ENCODE measurements around the gene CCDC174.
"Not testable (repeated sequence)": the region's sequence is repeated elsewhere in the genome, so short reads cannot be mapped to it uniquely, and the experiment has no call there.

The CCDC174 gene

GRCh38 chr3:14651440-14652251 is at the start of gene CCDC174:
TSS of gene CCDC174 (plus strand) at chr3:14651762. CDS start at chr3:14651837, 75 bp downstream.
- DNase-seq (ENCODE audit: low spot score) = peak; percentile 95

DNA sequence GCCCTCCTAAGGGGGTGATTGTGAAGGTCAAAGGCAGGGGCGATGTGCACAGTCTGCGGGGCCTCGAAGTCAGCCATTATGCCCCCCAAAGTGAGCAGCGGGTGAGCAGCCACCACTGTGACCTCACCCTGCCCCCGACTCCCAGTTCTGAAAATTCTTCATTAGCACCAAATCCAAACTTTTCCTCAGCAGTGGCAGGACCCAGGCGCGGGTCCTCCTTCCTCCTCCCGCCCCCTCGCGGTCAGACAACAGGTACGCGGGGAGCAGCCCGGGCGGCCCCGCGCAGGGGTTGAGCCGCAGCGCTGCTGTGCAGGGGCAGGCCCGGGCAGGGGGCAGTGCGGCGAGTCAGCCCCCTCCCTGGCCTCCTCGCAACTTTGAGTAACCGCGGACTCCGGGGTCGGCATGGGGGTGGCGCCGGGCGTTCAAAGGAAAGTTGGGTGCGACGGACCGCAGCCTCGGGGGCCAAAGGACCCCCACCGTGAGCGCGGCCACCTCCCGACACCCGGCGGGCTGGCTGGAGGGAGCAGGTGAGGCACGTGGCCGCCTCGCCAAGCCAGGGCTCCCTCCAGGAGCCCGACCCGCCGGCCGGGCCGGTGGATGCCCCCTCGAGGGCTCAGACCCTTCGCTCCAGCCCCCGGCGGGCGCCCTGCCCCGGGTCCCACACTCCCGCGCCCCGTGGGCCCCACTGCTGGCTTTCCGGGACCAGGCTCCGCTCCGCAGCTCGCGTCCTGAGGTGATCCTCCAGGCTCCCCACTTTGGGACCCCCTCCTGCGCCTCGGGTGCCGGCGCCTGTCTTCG is 49.4 kb upstream of the CCDC174 start:
- DNase-seq (ENCODE audit: low spot score) = no peak

DNA sequence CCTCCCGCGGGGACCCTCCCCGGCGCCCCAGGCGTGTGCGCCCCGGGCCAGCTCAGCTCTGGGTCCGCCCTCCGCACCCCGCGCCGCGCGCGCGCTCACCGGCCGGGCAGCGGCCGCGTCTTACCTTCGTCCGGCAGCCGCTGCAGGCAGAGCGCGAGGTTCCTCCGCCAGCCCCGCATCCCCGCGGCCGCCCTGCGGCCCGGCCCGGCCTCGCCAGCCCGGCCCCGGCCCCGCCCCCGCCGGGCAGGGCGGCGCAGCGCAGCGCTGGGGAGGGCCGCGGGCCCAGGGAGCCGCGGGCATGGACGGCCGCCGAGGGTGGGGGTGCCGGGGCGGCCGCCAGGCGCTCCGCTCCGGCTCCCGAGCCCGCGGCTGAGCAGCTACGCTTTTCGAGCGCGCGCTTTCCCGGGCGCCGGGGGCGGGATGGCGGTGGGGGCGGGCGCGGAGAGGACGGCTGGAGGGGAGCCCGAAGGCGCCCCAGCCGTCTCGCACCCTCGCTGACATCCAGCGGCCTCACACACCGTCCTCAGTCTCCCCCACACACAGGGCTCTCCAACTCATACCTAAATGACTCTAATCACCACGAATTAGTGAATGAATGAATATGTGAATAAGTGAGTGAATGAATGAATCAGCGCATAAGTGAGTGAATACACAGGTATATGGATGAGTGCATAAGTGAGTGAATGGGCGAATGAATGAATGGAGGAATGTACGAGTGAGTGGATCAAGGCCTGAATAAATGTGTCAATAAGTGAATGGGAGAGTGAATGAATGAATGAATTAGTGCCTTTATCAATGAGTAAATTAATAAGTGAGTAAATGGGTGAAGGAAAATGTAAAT is 48.5 kb upstream of the CCDC174 start:
- DNase-seq (ENCODE audit: low spot score) = no peak

GRCh38 chr3:14605067-14605466 is 46.5 kb upstream of the CCDC174 start:
- no peak for DNase-seq (ENCODE audit: low spot score)

DNA sequence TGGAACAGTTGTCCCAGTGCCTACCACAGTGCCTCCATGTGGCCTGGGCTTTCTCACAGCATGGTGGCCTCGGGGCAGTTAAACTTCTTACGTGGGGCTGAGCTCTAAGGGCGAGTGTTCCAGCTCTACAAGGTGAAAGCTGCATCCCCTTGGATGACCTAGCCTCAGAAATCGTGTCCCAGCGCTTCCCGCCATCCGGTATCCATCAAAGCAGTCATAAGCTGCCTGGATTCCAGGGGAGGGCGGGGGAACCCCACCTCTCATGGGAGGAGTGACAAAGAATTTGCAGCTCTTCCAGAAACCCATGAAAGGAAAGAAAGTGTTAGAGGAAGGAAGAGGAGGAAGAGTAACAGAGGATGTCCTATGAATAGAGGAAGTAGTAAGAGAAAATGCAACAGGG is 45.8 kb upstream of the CCDC174 start:
- no peak for DNase-seq (ENCODE audit: low spot score)

DNA sequence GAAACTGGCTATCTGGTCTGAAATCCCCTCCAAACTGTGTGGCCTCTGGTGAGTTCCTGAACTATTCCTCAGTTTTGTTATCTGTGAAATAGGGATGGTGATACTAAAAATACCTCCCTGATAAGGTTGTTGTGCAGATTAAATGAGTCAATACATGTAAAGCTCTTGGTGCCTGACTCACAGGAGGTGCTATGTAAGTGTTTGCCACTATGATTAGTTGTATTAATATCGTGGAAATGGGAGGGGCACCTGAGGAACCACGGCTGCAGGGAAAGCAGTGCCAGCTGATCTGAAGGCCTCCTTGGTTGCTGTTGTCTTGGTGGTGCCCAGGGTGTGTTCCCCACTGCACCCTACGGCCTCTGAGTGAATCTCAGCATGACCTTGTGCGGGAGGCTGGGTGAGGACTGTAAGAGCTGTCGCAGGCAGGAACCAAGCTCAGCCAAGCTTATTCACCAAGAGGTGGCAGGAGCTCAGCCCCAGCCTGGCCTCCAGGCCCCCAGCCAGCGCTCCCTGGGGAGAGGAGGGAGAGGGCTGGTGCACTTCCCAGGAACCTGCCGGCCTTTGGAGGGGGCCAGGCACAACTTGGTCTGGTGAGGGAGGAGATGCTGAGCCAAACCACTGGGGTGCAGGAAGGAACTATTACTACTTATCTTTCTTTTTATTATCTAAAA is 44.8 kb upstream of the CCDC174 start:
- DNase-seq (ENCODE audit: low spot score) = no peak

GRCh38 chr3:14608298-14608697 is 43.3 kb upstream of the CCDC174 start:
- DNase-seq (ENCODE audit: low spot score) = no peak

- not testable (repeated sequence) for DNase-seq (ENCODE audit: low spot score)
Measured at GRCh38 chr3:14609058-14609457, 42.5 kb upstream of the CCDC174 start.

DNA sequence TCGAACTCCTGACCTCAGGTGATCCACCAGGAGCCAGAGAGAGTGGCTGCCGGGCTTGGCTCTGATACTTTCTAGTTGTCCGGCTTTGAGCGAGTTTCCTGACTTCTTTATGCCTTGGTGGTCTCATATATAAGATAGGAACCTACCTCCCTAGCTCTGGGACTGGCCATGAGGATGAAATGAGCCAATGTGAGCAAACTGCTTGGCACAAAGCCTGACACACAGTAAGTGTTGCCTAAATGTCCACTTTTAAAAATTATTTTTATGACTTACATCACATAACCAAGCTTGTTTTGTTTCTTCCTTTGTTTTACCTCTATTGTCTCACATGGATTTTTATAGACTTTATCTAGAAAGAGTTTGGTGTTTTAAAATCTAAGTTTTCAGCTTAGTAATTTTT is 42.1 kb upstream of the CCDC174 start:
- DNase-seq (ENCODE audit: low spot score) = no peak

- no peak for DNase-seq (ENCODE audit: low spot score)
Measured at GRCh38 chr3:14609941-14610340, 41.6 kb upstream of the CCDC174 start.

DNA sequence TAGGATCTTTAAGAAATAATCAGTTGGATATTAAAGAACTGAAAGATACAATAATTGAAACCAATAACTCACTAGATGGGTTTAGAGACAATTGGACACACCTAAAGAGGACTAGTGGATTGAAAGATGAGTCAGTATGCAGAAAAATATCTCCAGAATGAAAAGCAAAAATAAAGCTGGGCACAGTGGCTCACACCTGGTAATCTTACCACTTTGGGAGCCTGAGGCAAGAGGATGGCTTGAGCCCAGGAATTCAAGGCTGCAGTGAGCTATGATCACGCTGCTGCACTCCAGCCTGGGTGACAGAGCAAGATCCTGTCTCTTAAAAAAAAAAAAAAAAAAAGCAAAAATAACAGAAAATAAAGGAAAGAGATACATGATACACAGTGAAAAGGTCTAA is 37.4 kb upstream of the CCDC174 start:
- no peak for DNase-seq (ENCODE audit: low spot score)

DNA sequence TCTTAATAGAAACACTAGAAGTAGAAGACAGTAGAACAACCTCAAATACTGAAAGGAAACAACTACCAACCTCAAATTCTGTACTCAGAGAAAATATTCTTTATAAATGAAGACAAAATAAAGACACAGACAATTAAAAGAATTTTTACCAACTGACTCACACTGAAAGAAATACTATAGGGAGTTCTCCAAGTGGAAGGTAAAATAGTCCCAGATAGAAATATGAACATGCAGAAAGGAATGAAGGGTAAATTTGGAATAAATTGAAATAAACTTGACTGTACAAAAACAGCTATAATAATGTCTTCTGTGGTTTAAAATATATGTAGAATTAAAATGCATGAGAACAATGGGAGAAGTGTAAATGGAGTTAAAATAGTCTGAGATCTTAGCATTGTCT is 36.7 kb upstream of the CCDC174 start:
- no peak for DNase-seq (ENCODE audit: low spot score)

- no peak for DNase-seq (ENCODE audit: low spot score)
Measured at GRCh38 chr3:14616606-14617507, 34.7 kb upstream of the CCDC174 start.

GRCh38 chr3:14617508-14618023 is 34.0 kb upstream of the CCDC174 start:
- no peak for DNase-seq (ENCODE audit: low spot score)

GRCh38 chr3:14619605-14620004 is 32.0 kb upstream of the CCDC174 start:
- no peak for DNase-seq (ENCODE audit: low spot score)

- DNase-seq (ENCODE audit: low spot score) = peak; percentile 12
Measured at GRCh38 chr3:14620512-14620911, 31.1 kb upstream of the CCDC174 start.

DNA sequence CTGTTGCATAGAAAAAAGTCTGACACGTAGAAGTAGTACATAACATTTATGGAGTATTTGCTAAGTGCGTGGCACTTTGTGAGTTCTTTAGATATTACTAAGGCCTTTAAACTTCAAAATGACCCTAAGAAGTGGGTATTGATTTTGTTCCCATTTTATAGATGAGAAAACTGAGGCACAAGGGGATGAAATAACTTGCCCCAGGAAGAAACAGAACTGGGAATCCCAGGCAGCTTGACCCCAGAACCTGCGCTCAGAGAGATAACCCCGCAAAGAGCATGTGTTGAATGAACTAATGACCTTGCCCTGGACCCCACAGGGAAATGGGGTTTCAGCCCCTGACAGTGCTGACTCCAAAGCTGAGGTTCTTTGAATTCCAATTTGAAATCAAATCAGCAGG is 30.5 kb upstream of the CCDC174 start:
- no peak for DNase-seq (ENCODE audit: low spot score)

DNA sequence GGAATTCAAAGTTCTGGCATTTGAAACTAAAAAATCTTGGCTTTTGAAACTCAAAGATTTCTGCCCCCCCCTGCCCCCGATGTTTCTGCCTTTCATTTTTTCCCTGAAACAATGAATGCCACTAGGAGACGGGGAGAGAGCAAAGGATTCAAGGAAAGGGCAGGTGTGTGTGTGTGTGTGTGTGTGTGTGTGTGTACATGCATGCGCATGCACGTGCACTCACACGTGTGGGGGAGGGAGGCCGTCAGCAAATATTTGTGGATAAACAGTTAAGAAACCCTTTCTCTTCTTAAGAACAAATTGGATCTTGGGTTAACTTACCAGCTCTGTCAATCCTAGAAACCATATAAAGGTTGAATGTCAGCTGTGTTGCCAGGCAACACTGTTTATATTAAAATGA is 29.2 kb upstream of the CCDC174 start:
- no peak for DNase-seq (ENCODE audit: low spot score)

DNA sequence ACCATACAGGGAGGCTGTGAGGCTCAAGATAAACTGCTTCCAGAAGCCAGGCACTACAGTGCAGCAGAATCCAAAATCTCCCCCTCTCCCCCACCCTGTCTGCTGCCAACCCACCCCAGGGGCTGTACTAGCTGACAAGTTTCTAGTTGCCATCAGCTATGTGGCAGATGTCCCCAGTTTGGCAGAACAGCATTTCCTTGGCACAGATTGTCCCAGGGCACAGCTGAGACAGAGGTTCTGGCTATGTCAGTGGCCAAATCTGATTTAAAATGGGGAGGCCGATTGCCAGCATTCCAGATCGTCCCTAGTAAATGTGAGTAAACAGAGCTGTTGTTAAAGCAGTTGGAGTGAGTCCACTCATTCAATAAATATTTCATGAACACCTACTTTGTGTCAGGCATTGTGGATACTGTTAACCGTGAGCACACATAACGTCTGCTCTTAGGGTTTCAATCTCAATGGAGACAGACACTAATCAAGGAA is 28.0 kb upstream of the CCDC174 start:
- DNase-seq (ENCODE audit: low spot score) = no peak

GRCh38 chr3:14624498-14624897 is 27.1 kb upstream of the CCDC174 start:
- DNase-seq (ENCODE audit: low spot score) = no peak

Data from COLO829 (cell line).